Kidney capillary endothelial cell (primary cell): ENCODE data around the gene NDUFA8.
"Not testable (repeated sequence)": the region's sequence is repeated elsewhere in the genome, so short reads cannot be mapped to it uniquely, and the experiment has no call there.

Experiments used
- DNase-seq: peaks from one replicate; pipeline ENCODE4 v3.0.0-alpha.2; 2018; ENCODE audit warnings: low spot score

Gene NDUFA8

GRCh38 chr9:122121391-122121790 is 38.2 kb downstream of the NDUFA8 start:
- DNase-seq, result no peak

- DNase-seq, result no peak
Observed at GRCh38 chr9:122120316-122121071, 39.1 kb downstream of the NDUFA8 start.

- DNase-seq, result no peak
Observed at GRCh38 chr9:122119721-122120120, 39.9 kb downstream of the NDUFA8 start.

GRCh38 chr9:122119166-122119521 is 40.4 kb downstream of the NDUFA8 start:
- no peak for DNase-seq

GRCh38 chr9:122118343-122119165 is 41.0 kb downstream of the NDUFA8 start:
- no peak for DNase-seq

GRCh38 chr9:122117241-122117640 is 42.3 kb downstream of the NDUFA8 start:
- DNase-seq, result not testable (repeated sequence)

- DNase-seq, result no peak
Observed at GRCh38 chr9:122116448-122117173, 43.0 kb downstream of the NDUFA8 start.

GRCh38 chr9:122116040-122116439 is 43.5 kb downstream of the NDUFA8 start:
- no peak for DNase-seq

DNA sequence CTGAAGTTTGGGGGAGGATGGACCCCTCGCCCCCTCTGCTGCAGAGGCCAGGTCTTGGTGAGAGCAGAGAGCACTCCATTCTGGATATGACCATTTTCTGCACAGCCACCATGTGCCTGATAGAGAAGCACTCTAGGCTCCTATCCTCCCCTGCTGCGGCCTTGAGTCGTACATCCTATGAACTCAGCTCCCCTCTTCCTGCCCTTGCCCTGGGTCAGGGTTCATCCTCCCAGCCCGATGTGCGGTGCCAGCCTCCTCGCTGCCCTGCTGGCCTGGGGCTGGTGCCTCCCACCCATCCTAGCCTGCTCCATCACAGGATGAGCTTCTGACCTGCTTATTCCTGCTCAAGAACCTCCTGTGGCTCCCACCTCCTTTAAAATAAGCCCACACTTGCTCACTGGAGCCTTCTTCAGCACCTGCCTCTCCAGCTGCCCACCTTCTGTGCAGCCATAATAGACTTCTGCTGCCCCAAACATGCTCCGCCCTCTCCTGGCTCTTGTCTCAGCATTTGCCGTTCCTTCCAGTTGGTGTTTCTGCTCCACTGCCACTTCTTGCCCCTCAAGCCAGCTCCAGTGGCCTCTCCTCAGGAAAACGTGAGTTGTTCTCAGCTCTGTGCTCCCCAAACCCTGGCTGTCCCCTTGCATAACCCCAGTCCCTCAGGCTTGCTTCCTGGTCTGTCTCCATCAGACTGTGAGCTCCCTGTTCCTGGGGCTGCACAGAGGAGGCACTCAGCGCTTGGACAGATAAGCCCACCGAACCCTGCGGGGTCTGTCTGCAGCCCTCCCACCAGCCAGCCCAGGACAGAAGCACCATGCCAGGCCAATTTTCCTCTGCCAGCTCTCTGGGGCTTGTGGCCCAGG is 44.2 kb downstream of the NDUFA8 start:
- no peak for DNase-seq

DNA sequence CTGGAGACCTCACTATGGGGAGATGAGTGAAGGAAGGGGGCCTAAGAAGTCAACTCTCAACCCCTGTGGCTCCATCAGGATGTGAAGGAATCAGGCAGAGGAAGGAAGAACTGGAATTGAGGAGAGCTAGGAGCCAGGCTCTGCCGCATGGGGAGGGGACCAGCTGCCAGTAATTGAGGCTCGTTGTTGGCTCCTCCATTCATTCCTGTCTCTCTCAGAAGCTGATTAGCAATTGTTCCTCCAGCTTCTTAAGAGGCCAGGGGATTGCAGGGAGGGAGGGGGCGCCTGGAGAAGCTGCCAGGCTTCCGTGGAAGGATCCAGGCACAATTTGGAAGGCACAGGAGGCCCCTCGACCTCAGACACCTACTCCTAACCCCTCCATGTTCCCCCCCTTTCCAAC is 46.0 kb downstream of the NDUFA8 start:
- no peak for DNase-seq

GRCh38 chr9:122112238-122112637 is 47.3 kb downstream of the NDUFA8 start:
- DNase-seq, result no peak

DNA sequence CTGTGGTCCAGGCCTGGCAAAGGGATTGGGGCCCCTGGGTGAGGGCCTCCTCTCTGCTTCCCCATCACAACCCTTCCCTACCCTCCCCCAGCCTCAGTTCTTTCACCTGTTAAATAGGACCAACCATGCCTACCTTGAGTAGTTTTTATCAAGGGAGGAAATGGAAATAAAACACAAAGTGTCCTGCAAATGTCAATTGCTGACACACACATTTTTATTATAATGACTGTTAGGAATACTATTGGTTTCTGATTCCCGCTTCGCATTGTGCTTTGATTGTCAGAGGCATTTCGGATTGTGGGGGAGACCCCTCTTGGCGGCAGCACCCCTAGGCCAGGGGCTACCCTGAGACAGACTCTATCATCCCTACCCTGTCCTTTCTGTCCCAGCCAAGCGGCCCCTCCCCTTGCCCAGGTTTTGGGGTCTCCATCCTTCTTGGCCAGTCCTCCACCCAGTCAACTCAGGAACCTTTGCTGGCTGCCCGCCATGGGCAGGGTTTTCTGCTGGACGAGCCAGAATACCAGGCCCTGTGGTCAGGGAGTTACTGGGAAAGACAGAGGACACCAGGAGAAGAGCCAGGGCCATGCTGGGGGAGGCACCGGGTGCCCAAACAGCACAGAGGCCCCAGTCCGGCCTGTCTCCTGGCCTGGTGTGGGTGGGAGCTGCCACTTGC is 48.0 kb downstream of the NDUFA8 start:
- DNase-seq, result no peak

- no peak for DNase-seq
Observed at GRCh38 chr9:122110100-122110833, 49.3 kb downstream of the NDUFA8 start.

GRCh38 chr9:122109035-122109813 is 50.4 kb downstream of the NDUFA8 start:
- DNase-seq, result no peak

DNA sequence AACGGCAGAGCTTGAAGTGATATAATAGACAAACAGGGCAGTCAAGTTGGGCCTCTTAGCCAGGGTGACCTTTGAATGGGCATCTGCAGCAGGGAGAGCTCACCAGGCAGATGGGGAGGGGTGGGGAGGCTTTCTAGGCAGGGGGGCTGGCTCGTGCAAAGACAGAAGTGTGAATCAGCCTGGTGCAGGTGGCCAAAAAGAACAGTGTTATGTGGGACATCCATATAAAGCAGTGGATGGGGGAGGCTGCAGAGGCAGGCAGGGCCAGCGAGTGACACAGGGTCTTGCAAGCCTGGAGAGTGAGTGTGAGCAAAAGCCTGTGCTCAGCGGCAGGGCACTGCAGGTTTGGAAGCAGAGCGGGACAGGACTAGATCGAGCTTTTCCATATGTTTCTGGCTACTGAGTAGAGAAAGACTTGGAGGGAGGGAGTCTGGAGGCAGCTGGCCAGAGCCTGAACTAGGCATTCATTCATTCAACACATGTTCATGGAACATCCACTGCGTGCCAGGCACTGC is 52.2 kb downstream of the NDUFA8 start:
- DNase-seq, result no peak

GRCh38 chr9:122106576-122106975 is 53.0 kb downstream of the NDUFA8 start:
- no peak for DNase-seq

- no peak for DNase-seq
Observed at GRCh38 chr9:122103985-122104384, 55.6 kb downstream of the NDUFA8 start.

DNA sequence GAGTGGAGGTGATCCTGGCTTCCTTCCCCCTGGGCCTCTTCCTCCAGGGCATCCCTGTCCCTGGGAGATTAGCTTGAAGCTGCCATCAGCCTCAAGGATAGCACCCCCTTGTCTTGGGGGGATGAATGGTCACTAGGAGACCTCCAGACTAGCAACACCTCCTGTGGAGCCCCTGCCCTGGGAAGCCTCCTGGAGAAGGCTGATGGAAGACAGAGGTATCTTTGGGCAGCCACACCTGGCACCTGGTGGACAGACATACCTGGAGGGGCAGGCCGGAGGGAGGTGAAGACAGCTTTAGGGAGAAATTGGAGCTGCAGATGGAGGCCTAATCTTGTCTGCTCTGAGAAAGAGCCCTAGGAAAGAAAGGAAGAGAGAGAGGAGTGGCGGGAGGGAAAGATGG is 57.4 kb downstream of the NDUFA8 start:
- DNase-seq, result no peak

DNA sequence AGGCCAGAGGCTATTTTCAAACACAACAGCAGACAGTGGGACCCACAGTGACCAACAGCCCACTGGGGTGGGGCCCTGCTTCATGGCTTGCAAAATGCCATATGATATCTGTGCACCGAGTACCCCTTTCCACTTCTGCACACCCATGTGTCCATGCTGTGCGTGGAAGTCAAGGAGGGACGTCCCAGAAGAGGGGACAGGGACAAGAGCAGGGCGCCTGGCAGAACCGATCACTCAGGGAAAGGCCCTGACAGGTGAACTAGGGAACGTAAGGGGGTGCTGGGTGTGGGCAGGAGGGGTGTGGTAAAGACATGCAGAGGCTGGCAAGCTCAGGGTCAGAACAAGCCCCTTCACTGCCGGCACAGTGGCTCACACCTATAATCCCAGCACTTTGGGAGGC is 58.8 kb downstream of the NDUFA8 start:
- no peak for DNase-seq
